H1 (cell line): ENCODE measurements around the gene JOSD2. TPM values are rescaled to one million over a fixed set of nuclear protein-coding genes. Genes with fewer than 3 reads are reported as not detected.

Experiments used
- CTCF ChIA-PET: fragments of 300-600 bp; sonication (Branson Sonifier 250); formaldehyde crosslinking; loops from one replicate; lab custom pipeline; 2021; ENCODE audit not compliant: partially characterized antibody; lab: Charles Lee
- POLR2A ChIA-PET: fragments of 300-600 bp; sonication (Branson Sonifier 250); formaldehyde crosslinking; loops from one replicate; lab custom pipeline; 2021; ENCODE audit warnings: inconsistent platforms; ENCODE audit not compliant: partially characterized antibody; lab: Charles Lee
- DNase-seq, 2 experiments: peaks; one replicate each; pipeline versions ENCODE4 v3.0.0 to v3.0.0-alpha.2; 2010 to 2022; ENCODE audit warnings: low spot score in 2 of 2, low read depth in 1 of 2, mixed read lengths in 1 of 2
- FAIRE-seq: peaks from 2 replicates; lab custom pipeline; 2011; peaks lifted over from hg19 to GRCh38; lab: Jason Lieb, UNC
- H2AFZ ChIP-seq: 2 replicates; pipeline ENCODE4 v1.8.1; 2012; ENCODE audit warnings: low read length, inconsistent platforms
- H2AK5ac ChIP-seq: 2 replicates; pipeline ENCODE4 v1.6.1; 2013; ENCODE audit warnings: low read depth, low read length
- H2BK120ac ChIP-seq: replicated peaks from 2 replicates; pipeline ENCODE3; 2013; ENCODE audit warnings: low read depth, low read length, inconsistent platforms
- H2BK12ac ChIP-seq: 2 replicates; pipeline ENCODE4 v1.6.1; 2013; ENCODE audit warnings: low read depth, low read length
- H2BK15ac ChIP-seq: 2 replicates; pipeline ENCODE4 v1.6.1; 2013; ENCODE audit warnings: low read length
- H2BK20ac ChIP-seq: 2 replicates; pipeline ENCODE4 v1.6.1; 2013; ENCODE audit warnings: low read length
- H2BK5ac ChIP-seq: 2 replicates; pipeline ENCODE4 v1.6.1; 2013; ENCODE audit warnings: low read depth, low read length
- H3K14ac ChIP-seq: 2 replicates; pipeline ENCODE4 v1.6.1; 2013; ENCODE audit warnings: inconsistent platforms; ENCODE audit not compliant: insufficient read length
- H3K18ac ChIP-seq: 2 replicates; pipeline ENCODE4 v1.6.1; 2013; ENCODE audit warnings: low read length; ENCODE audit errors: extremely low read depth
- H3K23ac ChIP-seq: 2 replicates; pipeline ENCODE4 v1.6.1; 2013; ENCODE audit warnings: inconsistent platforms; ENCODE audit not compliant: insufficient read length
- H3K23me2 ChIP-seq: 2 replicates; pipeline ENCODE4 v1.6.1; 2013; ENCODE audit warnings: low read depth, low read length
- H3K27ac ChIP-seq: 2 replicates; pipeline ENCODE4 v1.6.1; 2011; ENCODE audit warnings: low read depth, low read length, inconsistent platforms
- H3K27me3 ChIP-seq, 4 experiments: replicated peaks in 1 of 4; 1 replicate in 1 of 4; 2 replicates in 3 of 4; pipeline versions ENCODE4 v1.6.1 to v1.8.1; 2011 to 2013; ENCODE audit warnings: low read length in 3 of 4, mild to moderate bottlenecking in 3 of 4, inconsistent platforms in 2 of 4, mixed read lengths in 2 of 4, moderate library complexity in 1 of 4; ENCODE audit not compliant: control insufficient read depth in 3 of 4, insufficient read depth in 3 of 4; ENCODE audit errors: extremely low read depth in 1 of 4
- H3K36me3 ChIP-seq, 4 experiments: 2 replicates each; pipeline versions ENCODE4 v1.6.1 to v1.8.1; 2011 to 2013; ENCODE audit warnings: mild to moderate bottlenecking in 4 of 4, low read length in 3 of 4, moderate library complexity in 2 of 4, control low read depth in 1 of 4, inconsistent platforms in 1 of 4; ENCODE audit not compliant: insufficient read depth in 4 of 4, control insufficient read depth in 2 of 4
- H3K4ac ChIP-seq: replicated peaks from 2 replicates; pipeline ENCODE3; 2013; ENCODE audit warnings: low read length, low read depth, mixed read lengths, inconsistent platforms; ENCODE audit not compliant: insufficient read length
- H3K4me1 ChIP-seq, 4 experiments: replicated peaks in 1 of 4; 1 replicate in 1 of 4; 2 replicates in 3 of 4; pipeline versions ENCODE4 v1.6.1 to v1.8.1; 2011 to 2013; ENCODE audit warnings: low read length in 3 of 4, inconsistent platforms in 2 of 4, mixed read lengths in 1 of 4; ENCODE audit not compliant: insufficient read depth in 4 of 4, control insufficient read depth in 3 of 4
- H3K4me2 ChIP-seq, 2 experiments: 2 replicates each; pipeline versions ENCODE4 v1.6.1 to v1.8.1; 2011 to 2013; ENCODE audit warnings: low read depth in 2 of 2, low read length in 2 of 2, control low read depth in 1 of 2, inconsistent platforms in 1 of 2, mild to moderate bottlenecking in 1 of 2; ENCODE audit not compliant: insufficient read depth in 1 of 2
- H3K4me3 ChIP-seq, 4 experiments: fragments of 200-600, 300-600 bp in 1 of 4; sonication (generic), shearing (Covaris generic), sonication (Bioruptor Twin) in 1 of 4; 2 replicates each; pipeline versions ENCODE4 v1.5.1 to v1.8.1; 2011 to 2016; ENCODE audit warnings: low read length in 4 of 4, low read depth in 3 of 4, control low read depth in 2 of 4, inconsistent platforms in 2 of 4, mild to moderate bottlenecking in 2 of 4, mixed read lengths in 1 of 4, moderate library complexity in 1 of 4; ENCODE audit not compliant: insufficient read depth in 2 of 4; ENCODE audit errors: extremely low read depth in 1 of 4
- H3K56ac ChIP-seq: replicated peaks from 2 replicates; pipeline ENCODE3; 2013; ENCODE audit warnings: low read depth, mild to moderate bottlenecking, mixed read lengths, low read length, inconsistent platforms; ENCODE audit not compliant: insufficient read length
- H3K79me1 ChIP-seq: 2 replicates; pipeline ENCODE4 v1.6.1; 2013; ENCODE audit warnings: low read depth, low read length, control low read depth
- H3K79me2 ChIP-seq, 2 experiments: 2 replicates each; pipeline versions ENCODE4 v1.6.1 to v1.8.1; 2012 to 2013; ENCODE audit warnings: low read length in 2 of 2, mild to moderate bottlenecking in 2 of 2, inconsistent platforms in 1 of 2; ENCODE audit not compliant: insufficient read depth in 2 of 2, control insufficient read depth in 1 of 2
- H3K9ac ChIP-seq, 4 experiments: replicated peaks in 1 of 4; 1 replicate in 1 of 4; 2 replicates in 3 of 4; pipeline versions ENCODE4 v1.6.1 to v1.8.1; 2011 to 2013; ENCODE audit warnings: low read depth in 3 of 4, low read length in 3 of 4, control low read depth in 2 of 4, mild to moderate bottlenecking in 2 of 4, moderate library complexity in 2 of 4, inconsistent platforms in 1 of 4; ENCODE audit errors: extremely low read depth in 1 of 4
- H3K9me3 ChIP-seq, 2 experiments: 2 replicates each; pipeline versions ENCODE4 v1.6.1 to v1.8.1; 2012 to 2013; ENCODE audit warnings: mild to moderate bottlenecking in 2 of 2, moderate library complexity in 2 of 2, control low read depth in 1 of 2, inconsistent platforms in 1 of 2, low read depth in 1 of 2, low read length in 1 of 2, mixed read lengths in 1 of 2; ENCODE audit not compliant: insufficient read depth in 2 of 2
- H4K20me1 ChIP-seq, 2 experiments: replicated peaks in 1 of 2; 2 replicates each; pipeline versions ENCODE3 to v1.8.1; 2011 to 2013; ENCODE audit warnings: inconsistent platforms in 2 of 2, low read length in 2 of 2, mild to moderate bottlenecking in 1 of 2; ENCODE audit not compliant: insufficient read depth in 2 of 2, control insufficient read depth in 1 of 2
- H4K5ac ChIP-seq: 2 replicates; pipeline ENCODE4 v1.6.1; 2013; ENCODE audit warnings: low read length, low read depth, mixed read lengths, inconsistent platforms; ENCODE audit not compliant: insufficient read length
- H4K8ac ChIP-seq: 2 replicates; pipeline ENCODE4 v1.8.0; 2013; ENCODE audit warnings: mild to moderate bottlenecking, moderate library complexity, low read length, inconsistent platforms; ENCODE audit not compliant: insufficient read depth; ENCODE audit errors: extremely low read depth
- H4K91ac ChIP-seq: replicated peaks from 2 replicates; pipeline ENCODE3; 2013; ENCODE audit warnings: low read length, mixed read lengths, inconsistent platforms; ENCODE audit not compliant: insufficient read length
- CREB1 ChIP-seq: IDR thresholded peaks from 2 replicates; pipeline ENCODE4 v1.6.1; 2012; ENCODE audit warnings: inconsistent platforms
- FOSL1 ChIP-seq: IDR thresholded peaks from 2 replicates; pipeline ENCODE4 v1.6.1; 2011; ENCODE audit warnings: mild to moderate bottlenecking, low read depth, low read length, moderate library complexity; ENCODE audit not compliant: insufficient read depth
- JUN ChIP-seq: IDR thresholded peaks from 2 replicates; pipeline ENCODE4 v1.6.1; 2011; ENCODE audit warnings: low read depth, mild to moderate bottlenecking, improper control_type of control experiment, low read length
- JUND ChIP-seq: IDR thresholded peaks from 2 replicates; pipeline ENCODE4 v1.6.1; 2011; ENCODE audit warnings: mild to moderate bottlenecking, improper control_type of control experiment, low read length
- KDM1A ChIP-seq: fragments of 200-600, 300-600 bp; sonication (generic); IDR thresholded peaks from 2 replicates; pipeline ENCODE4 v1.7.1; 2016; ENCODE audit warnings: mild to moderate bottlenecking, low read length, borderline replicate concordance
- POLR2A ChIP-seq, 2 experiments: IDR thresholded peaks; 1 replicate in 1 of 2; 2 replicates in 1 of 2; pipeline ENCODE4 v1.6.1; 2011; ENCODE audit warnings: low read depth in 2 of 2, low read length in 2 of 2, mild to moderate bottlenecking in 2 of 2; ENCODE audit errors: control extremely low read depth in 1 of 2
- POLR2AphosphoS5 ChIP-seq: IDR thresholded peaks from 2 replicates; pipeline ENCODE4 v1.6.1; 2011; ENCODE audit warnings: low read depth, low read length
- RXRA ChIP-seq: IDR thresholded peaks from 2 replicates; pipeline ENCODE4 v1.6.1; 2011; ENCODE audit warnings: low read depth, mild to moderate bottlenecking, low read length, moderate library complexity; ENCODE audit not compliant: insufficient read depth
- SP4 ChIP-seq: IDR thresholded peaks from 2 replicates; pipeline ENCODE4 v1.6.1; 2012; ENCODE audit warnings: low read length, inconsistent platforms
- SRF ChIP-seq: IDR thresholded peaks from 2 replicates; pipeline ENCODE4 v1.6.1; 2011; ENCODE audit warnings: mild to moderate bottlenecking, low read depth, low read length, moderate library complexity
- TBP ChIP-seq: IDR thresholded peaks from 2 replicates; pipeline ENCODE4 v1.6.1; 2011; ENCODE audit warnings: low read depth, low read length, improper control_type of control experiment
- TEAD4 ChIP-seq: IDR thresholded peaks from 2 replicates; pipeline ENCODE4 v1.6.1; 2012; ENCODE audit warnings: low read depth, low read length, inconsistent platforms, mixed read lengths
- WGBS, 2 experiments: shearing (Covaris generic) in 1 of 2; methylation state at CpG; one replicate each; pipeline versions ENCODE4 v1.1.6 to v1.1.7; 2013 to 2015; ENCODE audit warnings: low lambda C conversion rate in 2 of 2, mixed read lengths in 2 of 2, inconsistent platforms in 1 of 2, low coverage in 1 of 2, missing lambda C conversion rate in 1 of 2; ENCODE audit not compliant: insufficient replicate concordance in 2 of 2, insufficient coverage in 1 of 2, insufficient read length in 1 of 2; ENCODE audit errors: extremely low coverage in 1 of 2, missing lambda C conversion rate in 1 of 2; 5-methylcytosine and 5-hydroxymethylcytosine counted together
- polyA plus RNA-seq, 7 experiments: library from polyadenylated mRNA; depleted of rRNA in 3 of 7; stranded (reverse) in 5 of 7; unstranded in 2 of 7; fragments of >200 nt in 5 of 7; fragments of 200-250 nt in 2 of 7; gene quantifications; 1 replicate in 5 of 7; 2 replicates in 1 of 7; 4 replicates in 1 of 7; pipeline versions ENCODE4 v1.2.1 to v1.2.3, GENCODE V29; 2011 to 2013; ENCODE audit warnings: missing spikeins in 2 of 7, mixed read lengths in 2 of 7
- total RNA-seq: library from RNA; stranded (reverse); fragmentation: NEBNext Ultra II Directional; extraction: Animal tissue kit (Norgen Biotek cat#: 25700); gene quantifications from 2 replicates; pipeline ENCODE4 v1.2.1, GENCODE V29; 2021

JOSD2 gene
- total and polyA plus RNA-seq, 2 of the 8 experiments (the other 6 are each of a cell fraction or from before 2014, with no cell fraction given): 1.9 to 6.6 TPM

DNA sequence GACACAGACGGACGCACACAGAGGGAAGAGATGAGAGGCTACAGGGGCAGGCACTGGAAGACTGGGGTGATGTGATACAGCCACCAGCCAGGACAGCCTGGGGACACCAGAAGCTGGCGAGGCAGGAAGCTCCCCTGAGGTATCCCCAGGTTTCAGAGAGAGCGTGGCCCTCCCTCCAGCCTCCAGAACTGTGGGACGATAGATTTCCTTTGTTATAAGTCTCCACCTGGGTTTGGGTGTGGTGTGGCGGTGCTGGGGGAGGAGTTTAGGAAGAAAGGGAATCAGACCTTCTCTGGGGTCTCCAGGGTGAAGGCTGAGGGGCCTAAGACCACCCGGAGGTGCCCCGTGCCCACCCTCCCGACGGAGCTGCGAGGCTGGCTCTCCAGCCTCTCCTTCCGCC lies 5.5 kb upstream of the JOSD2 start:
- no peak for FAIRE-seq
- no peak overlapping the region for H3K27ac ChIP-seq
- H3K4me3 ChIP-seq: no peak overlapping the region
- H2BK5ac ChIP-seq: no peak overlapping the region
- no peak overlapping the region for H2AFZ ChIP-seq
- no peaks in the 10 kb centered on the region for H3K79me2 ChIP-seq
- H3K36me3 ChIP-seq: peaks cover 0 to 19% (median 0%) of the 10 kb centered on the region in 4 experiments; a peak in 2 of 8 replicates
- no peak overlapping the region for H2BK20ac ChIP-seq
- H3K23ac ChIP-seq: no peak overlapping the region
- no peak overlapping the region for H3K56ac ChIP-seq
- H3K18ac ChIP-seq: no peak overlapping the region
- no peak overlapping the region for H3K4ac ChIP-seq
- no peak overlapping the region for H2BK120ac ChIP-seq
- peaks cover 0 to 3% (median 1%) of the 10 kb centered on the region in 4 experiments; a peak in 2 of 7 replicates for H3K4me1 ChIP-seq
- H2AK5ac ChIP-seq: no peak overlapping the region
- TF ChIP-seq SRF (no peak), CREB1 (no peak), JUND (no peak), JUN (no peak), POLR2A (IDR thresholded peaks at IDR 0.05; ENCODE audit: control extremely low read depth in 1 of 2, low read depth in 2 of 2, low read length in 2 of 2) (no peak), SP4 (no peak), TBP (no peak), POLR2AphosphoS5 (no peak), FOSL1 (no peak), RXRA (no peak), KDM1A (no peak), TEAD4 (no peak)
- TF ChIP-seq, all 59 proteins: peak for 0
- Histone ChIP-seq H3K27me3 (peaks cover 0 to 10% (median 4%) of the 10 kb centered on the region in 4 experiments; a peak in 6 of 7 replicates), H4K91ac (no peak overlapping the region), H2BK12ac (no peak overlapping the region), H3K4me2 (no peak overlapping the region), H4K5ac (no peak overlapping the region), H3K9ac (no peak overlapping the region), H4K8ac (peak overlapping the region; percentile 71; the same call in 1 of the 2 replicates), H4K20me1 (peaks cover 0 to 9% of the 10 kb centered on the region in 2 experiments), H2BK15ac (no peak overlapping the region), H3K23me2 (no peaks in the 10 kb centered on the region; the same call in 1 of the 2 replicates), H3K14ac (no peak overlapping the region), H3K79me1 (no peaks in the 10 kb centered on the region), H3K9me3 (no peaks in the 10 kb centered on the region; a peak in 1 of 4 replicates)
- no peak for DNase-seq
- WGBS, 2 experiments: 70% methylated on average over 10 of the region's 12 CpGs; no CpG with 5 or more reads in 1 of the 2 experiments
- CTCF ChIA-PET: interaction anchor here (1.0 to 19.3 kb wide), 4 partner anchors 21 to 182 kb away, joined by 3 to 206 read pairs (median 5); no protein-coding TSS in a partner anchor
- POLR2A ChIA-PET: interaction anchor here (0.6 to 1.9 kb wide), 5 partner anchors 14 to 91 kb away, joined by 3 to 4 read pairs (median 3); no protein-coding TSS in a partner anchor
